Trophoblast cell (in vitro differentiated cells and primary cell): ENCODE results near the gene PRPF31.
A peak's percentile ranks its signal among the peaks of the same experiment; 100 is the strongest.

ENCODE experiments used
- DNase-seq, 2 donors: peaks; one replicate each; pipeline ENCODE4 v3.0.0-alpha.2; 2016
- H2AFZ ChIP-seq: 2 replicates; pipeline ENCODE4 v1.6.1; 2013; ENCODE audit warnings: low read length, moderate library complexity, mild to moderate bottlenecking; ENCODE audit not compliant: insufficient read depth, poor library complexity
- H2AK5ac ChIP-seq: 2 replicates; pipeline ENCODE4 v1.6.1; 2013; ENCODE audit warnings: mild to moderate bottlenecking, low read length
- H2BK120ac ChIP-seq: 2 replicates; pipeline ENCODE4 v1.6.1; 2013; ENCODE audit warnings: low read length, mild to moderate bottlenecking, moderate library complexity; ENCODE audit not compliant: insufficient read depth, poor library complexity
- H2BK12ac ChIP-seq: 2 replicates; pipeline ENCODE4 v1.6.1; 2013; ENCODE audit warnings: mild to moderate bottlenecking, low read length, moderate library complexity
- H2BK5ac ChIP-seq: 2 replicates; pipeline ENCODE4 v1.6.1; 2013; ENCODE audit warnings: low read length, low read depth, moderate library complexity, mild to moderate bottlenecking; ENCODE audit not compliant: poor library complexity
- H3K14ac ChIP-seq: 2 replicates; pipeline ENCODE4 v1.6.1; 2013; ENCODE audit warnings: mild to moderate bottlenecking, low read length
- H3K18ac ChIP-seq: 2 replicates; pipeline ENCODE4 v1.6.1; 2013; ENCODE audit warnings: mild to moderate bottlenecking, low read length
- H3K23ac ChIP-seq: 2 replicates; pipeline ENCODE4 v1.6.1; 2013; ENCODE audit warnings: low read length
- H3K27ac ChIP-seq: 2 replicates; pipeline ENCODE4 v1.5.1; 2013; ENCODE audit warnings: low read depth, mild to moderate bottlenecking, inconsistent platforms, low read length, moderate library complexity
- H3K27me3 ChIP-seq: 2 replicates; pipeline ENCODE4 v1.6.1; 2013; ENCODE audit warnings: inconsistent platforms, mild to moderate bottlenecking, low read length, moderate library complexity; ENCODE audit not compliant: insufficient read depth
- H3K36me3 ChIP-seq, 2 experiments: 1 replicate in 1 of 2; 2 replicates in 1 of 2; pipeline ENCODE4 v1.6.1; 2013; ENCODE audit warnings: low read length in 2 of 2, mild to moderate bottlenecking in 2 of 2, moderate library complexity in 1 of 2; ENCODE audit not compliant: insufficient read depth in 2 of 2, control insufficient read depth in 1 of 2
- H3K4ac ChIP-seq: 2 replicates; pipeline ENCODE4 v1.6.1; 2013; ENCODE audit warnings: low read depth, mild to moderate bottlenecking, low read length, moderate library complexity
- H3K4me1 ChIP-seq, 2 experiments: 1 replicate in 1 of 2; 2 replicates in 1 of 2; pipeline ENCODE4 v1.6.1; 2013; ENCODE audit warnings: low read length in 2 of 2, mild to moderate bottlenecking in 2 of 2, moderate library complexity in 1 of 2; ENCODE audit not compliant: insufficient read depth in 2 of 2, control insufficient read depth in 1 of 2
- H3K4me2 ChIP-seq: 2 replicates; pipeline ENCODE4 v1.6.1; 2013; ENCODE audit warnings: inconsistent platforms, mild to moderate bottlenecking, low read length, moderate library complexity
- H3K4me3 ChIP-seq: 2 replicates; pipeline ENCODE4 v1.5.1; 2013; ENCODE audit warnings: mild to moderate bottlenecking, low read depth, low read length, inconsistent platforms
- H3K79me1 ChIP-seq: one replicate; pipeline ENCODE4 v1.6.1; 2013; ENCODE audit warnings: low read length
- H3K79me2 ChIP-seq: 2 replicates; pipeline ENCODE4 v1.6.1; 2013; ENCODE audit warnings: low read length, mild to moderate bottlenecking; ENCODE audit not compliant: control insufficient read depth, insufficient read depth, poor library complexity
- H3K9ac ChIP-seq: 2 replicates; pipeline ENCODE4 v1.6.1; 2013; ENCODE audit warnings: mild to moderate bottlenecking, low read length
- H3K9me3 ChIP-seq: 2 replicates; pipeline ENCODE4 v1.6.1; 2013; ENCODE audit warnings: low read depth, mild to moderate bottlenecking, control low read depth, inconsistent platforms, low read length; ENCODE audit not compliant: insufficient read depth
- H4K12ac ChIP-seq: 2 replicates; pipeline ENCODE4 v1.6.1; 2013; ENCODE audit warnings: low read depth, mild to moderate bottlenecking, low read length, moderate library complexity
- H4K8ac ChIP-seq: 2 replicates; pipeline ENCODE4 v1.6.1; 2013; ENCODE audit warnings: low read depth, mild to moderate bottlenecking, low read length, moderate library complexity
- H4K91ac ChIP-seq: one replicate; pipeline ENCODE4 v1.6.1; 2013; ENCODE audit warnings: low read depth, mild to moderate bottlenecking, low read length, moderate library complexity
- WGBS: extraction: QIAGEN DNeasy Blood & Tissue Kit; methylation state at CpG from one replicate; pipeline ENCODE4 v1.1.7; 2013; ENCODE audit warnings: missing lambda C conversion rate; ENCODE audit not compliant: insufficient read length, insufficient coverage; ENCODE audit errors: extremely low coverage; 5-methylcytosine and 5-hydroxymethylcytosine counted together

PRPF31 gene

GRCh38 chr19:54159352-54160181, 44.0 kb downstream of the PRPF31 start, which contains the start of gene LENG1:
LENG1 (minus strand) TSS chr19:54159721; CDS start chr19:54159695, 26 bp downstream.
- H4K91ac ChIP-seq = peak within 1 kb of the TSS; percentile 64
- peak within 1 kb of the TSS; percentile 49 for H2BK120ac ChIP-seq
- DNase-seq = peak; percentile 100
- no peak within 1 kb of the TSS for H3K23ac ChIP-seq
- peak within 1 kb of the TSS; percentile 56 for H3K14ac ChIP-seq
- H3K79me1 ChIP-seq = peaks cover 6% of the 10 kb centered on the region
- peak within 1 kb of the TSS; percentile 93 for H3K4me2 ChIP-seq
- no peak within 1 kb of the TSS for H2BK12ac ChIP-seq
- no CpG with 5 or more reads among the region's 72 CpGs for WGBS
- no peaks in the 10 kb centered on the region for H3K27me3 ChIP-seq
- peak within 1 kb of the TSS; percentile 95 for H3K4me3 ChIP-seq
- H3K9me3 ChIP-seq = no peaks in the 10 kb centered on the region
- H3K79me2 ChIP-seq = peaks cover 6% of the 10 kb centered on the region
- peak within 1 kb of the TSS; percentile 41 for H3K4ac ChIP-seq
- peak within 1 kb of the TSS; percentile 62 for H2BK5ac ChIP-seq
- H4K8ac ChIP-seq = peak within 1 kb of the TSS; percentile 74
- H3K36me3 ChIP-seq = peaks cover 30 to 32% of the 10 kb centered on the region in 2 experiments
- peak within 1 kb of the TSS; percentile 61 for H2AFZ ChIP-seq
- peak within 1 kb of the TSS; percentile 36 for H2AK5ac ChIP-seq
- peaks cover 5 to 26% of the 10 kb centered on the region in 2 experiments for H3K4me1 ChIP-seq
- peak within 1 kb of the TSS; percentile 54 for H4K12ac ChIP-seq
- peak within 1 kb of the TSS; percentile 88 for H3K27ac ChIP-seq
- H3K18ac ChIP-seq = peak within 1 kb of the TSS; percentile 47
- peak within 1 kb of the TSS; percentile 91 for H3K9ac ChIP-seq

GRCh38 chr19:54160182-54160811, 44.7 kb downstream of the PRPF31 start:
- Histone ChIP-seq H3K79me1 (peaks cover 6% of the 10 kb centered on the region), H2BK5ac (peak overlapping the region; percentile 15), H4K91ac (peak overlapping the region; percentile 44), H3K9ac (peak overlapping the region; percentile 67), H2BK120ac (no peak overlapping the region), H3K79me2 (peaks cover 6% of the 10 kb centered on the region), H3K9me3 (peaks cover 4% of the 10 kb centered on the region), H3K4me2 (peak overlapping the region; percentile 93), H2BK12ac (no peak overlapping the region), H3K23ac (no peak overlapping the region), H2AFZ (peak overlapping the region; percentile 61), H3K18ac (peak overlapping the region; percentile 18), H3K36me3 (peaks cover 23 to 25% of the 10 kb centered on the region in 2 experiments), H3K14ac (peak overlapping the region; percentile 40), H3K4me1 (peaks cover 5 to 26% of the 10 kb centered on the region in 2 experiments), H2AK5ac (peak overlapping the region; percentile 36), H3K4me3 (peak overlapping the region; percentile 72), H3K27ac (peak overlapping the region; percentile 18), H4K12ac (peak overlapping the region; percentile 54), H3K27me3 (no peaks in the 10 kb centered on the region), H3K4ac (peak overlapping the region; percentile 41), H4K8ac (peak overlapping the region; percentile 74)
- no CpG with 5 or more reads among the region's 28 CpGs for WGBS
- peak in 1 of 2 donors; percentile 18 for DNase-seq

- Histone ChIP-seq H2AK5ac (peak overlapping the region; percentile 36), H3K4ac (peak overlapping the region; percentile 41), H3K4me3 (no peak overlapping the region), H3K18ac (no peak overlapping the region), H3K4me2 (peak overlapping the region; percentile 93), H2BK120ac (no peak overlapping the region), H3K9me3 (peaks cover 6% of the 10 kb centered on the region), H3K9ac (no peak overlapping the region), H3K27ac (no peak overlapping the region), H4K12ac (peak overlapping the region; percentile 54), H3K79me1 (peaks cover 6% of the 10 kb centered on the region), H2BK5ac (no peak overlapping the region), H3K23ac (no peak overlapping the region), H2AFZ (peak overlapping the region; percentile 46), H3K14ac (peak overlapping the region; percentile 40), H3K79me2 (peaks cover 6% of the 10 kb centered on the region), H2BK12ac (no peak overlapping the region), H3K27me3 (no peaks in the 10 kb centered on the region), H4K8ac (peak overlapping the region; percentile 74), H4K91ac (no peak overlapping the region), H3K4me1 (peaks cover 5 to 26% of the 10 kb centered on the region in 2 experiments), H3K36me3 (peaks cover 18 to 19% of the 10 kb centered on the region in 2 experiments)
- no CpG with 5 or more reads among the region's 13 CpGs for WGBS
- DNase-seq = no peak
These were observed 45.3 kb downstream of the PRPF31 start for GRCh38 chr19:54160854-54161253.

DNA sequence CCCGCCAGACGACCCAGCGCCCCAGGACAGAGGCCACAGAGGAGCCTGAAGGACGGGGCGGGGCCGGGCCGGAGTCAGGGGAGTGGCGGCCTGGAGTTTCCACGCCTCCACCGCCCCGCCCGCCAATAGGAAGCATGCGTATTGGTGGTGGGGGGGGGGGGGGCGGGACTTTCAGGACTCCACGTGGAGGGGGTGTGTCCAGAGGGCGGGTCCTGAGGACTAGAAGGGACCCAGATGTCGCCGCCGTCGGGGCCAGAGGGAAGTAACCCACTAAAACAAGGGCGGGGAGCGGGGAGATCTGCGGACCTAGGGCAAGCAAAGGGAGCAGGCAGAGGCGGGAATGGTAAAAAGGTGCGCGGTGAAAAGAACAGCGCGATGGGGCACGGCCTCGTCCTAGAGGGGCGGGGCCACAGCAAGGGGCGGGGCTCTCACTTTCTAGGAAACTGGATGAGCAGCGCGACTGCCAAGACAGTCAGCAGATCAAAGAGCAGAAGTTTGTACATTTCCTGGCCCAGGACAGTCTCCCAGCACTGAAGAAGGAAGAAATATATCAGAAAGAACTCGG, 46.8 kb downstream of the PRPF31 start:
- no peak overlapping the region for H3K9ac ChIP-seq
- H3K36me3 ChIP-seq = peaks cover 5 to 6% of the 10 kb centered on the region in 2 experiments
- H3K79me2 ChIP-seq = peaks cover 6% of the 10 kb centered on the region
- peak overlapping the region; percentile 60 for H3K4me3 ChIP-seq
- H3K79me1 ChIP-seq = peaks cover 6% of the 10 kb centered on the region
- H4K91ac ChIP-seq = no peak overlapping the region
- WGBS = no CpG with 5 or more reads among the region's 35 CpGs
- no peak overlapping the region for H3K14ac ChIP-seq
- peak; percentile 77 to 86 for DNase-seq
- no peak overlapping the region for H3K27ac ChIP-seq
- H4K12ac ChIP-seq = no peak overlapping the region
- H2AFZ ChIP-seq = no peak overlapping the region
- peaks cover 5 to 24% of the 10 kb centered on the region in 2 experiments for H3K4me1 ChIP-seq
- no peak overlapping the region for H3K23ac ChIP-seq
- no peak overlapping the region for H4K8ac ChIP-seq
- no peak overlapping the region for H3K18ac ChIP-seq
- no peak overlapping the region for H2BK5ac ChIP-seq
- H3K27me3 ChIP-seq = no peaks in the 10 kb centered on the region
- no peak overlapping the region for H2BK120ac ChIP-seq
- peak overlapping the region; percentile 65 for H3K4me2 ChIP-seq
- H3K9me3 ChIP-seq = peaks cover 6% of the 10 kb centered on the region
- H2AK5ac ChIP-seq = no peak overlapping the region
- no peak overlapping the region for H3K4ac ChIP-seq
- no peak overlapping the region for H2BK12ac ChIP-seq
